Muscle of arm (tissue), 12 donors: ENCODE measurements around the gene RSKR. TPM values are rescaled to one million over a fixed set of nuclear protein-coding genes. Genes with fewer than 3 reads are reported as not detected.
A peak's percentile ranks its signal among the peaks of the same experiment; 100 is the strongest.
"Not testable (repeated sequence)": the region's sequence is repeated elsewhere in the genome, so short reads cannot be mapped to it uniquely, and the experiment has no call there.

Experiments used
- DNase-seq: peaks from one replicate; pipeline ENCODE4 v3.0.0-alpha.2; 2013
- polyA plus RNA-seq, 12 donors: library from polyadenylated mRNA; unstranded; fragments of 120-200 nt; gene quantifications; one replicate each; pipeline ENCODE4 v1.2.1, GENCODE V29; 2013; ENCODE audit not compliant: insufficient read length in 12 of 12

Gene RSKR
- polyA plus RNA-seq, 12 donors, result 8.0 to 32.5 (median 16.8) TPM; not detected in 1

- DNase-seq, result no peak
Measured at GRCh38 chr17:28582513-28582912, 31.5 kb downstream of the RSKR start.

- no peak for DNase-seq
Measured at GRCh38 chr17:28580959-28581358, 33.0 kb downstream of the RSKR start.

GRCh38 chr17:28579526-28579925, 34.5 kb downstream of the RSKR start:
- DNase-seq, result no peak

- no peak for DNase-seq
Measured at GRCh38 chr17:28578246-28579195, 35.5 kb downstream of the RSKR start.

- no peak for DNase-seq
Measured at GRCh38 chr17:28577466-28577824, 36.5 kb downstream of the RSKR start.

GRCh38 chr17:28576758-28577465, 37.1 kb downstream of the RSKR start, which contains the start of gene ALDOC:
Gene ALDOC (minus strand): TSS chr17:28576895. CDS start chr17:28575532, 1,363 bp downstream.
- DNase-seq, result peak; percentile 79

- DNase-seq, result not testable (repeated sequence)
Measured at GRCh38 chr17:28576016-28576415, 38.0 kb downstream of the RSKR start.

GRCh38 chr17:28575126-28575795, 38.7 kb downstream of the RSKR start:
- DNase-seq, result no peak

- DNase-seq, result no peak
Measured at GRCh38 chr17:28574526-28574925, 39.5 kb downstream of the RSKR start.

GRCh38 chr17:28573966-28574480, 40.0 kb downstream of the RSKR start:
- DNase-seq, result no peak

- DNase-seq, result no peak
Measured at GRCh38 chr17:28573521-28573920, 40.5 kb downstream of the RSKR start.

GRCh38 chr17:28573040-28573380, 41.0 kb downstream of the RSKR start:
- DNase-seq, result no peak

GRCh38 chr17:28572259-28573039, 41.5 kb downstream of the RSKR start:
- no peak for DNase-seq

- peak; percentile 90 for DNase-seq
Measured at GRCh38 chr17:28571361-28572122, 42.4 kb downstream of the RSKR start, which contains the start of gene PIGS. Gene PIGS (minus strand): TSS chr17:28571524. CDS start chr17:28571496, 28 bp downstream.

- DNase-seq, result no peak
Measured at GRCh38 chr17:28570716-28571360, 43.1 kb downstream of the RSKR start.

- no peak for DNase-seq
Measured at GRCh38 chr17:28569446-28569845, 44.5 kb downstream of the RSKR start.

- DNase-seq, result no peak
Measured at GRCh38 chr17:28567604-28568003, 46.4 kb downstream of the RSKR start.

- DNase-seq, result no peak
Measured at GRCh38 chr17:28563475-28563874, 50.5 kb downstream of the RSKR start.
